Erythroblast (primary cell): ENCODE results near the gene NME7.
"Not testable (repeated sequence)": the region's sequence is repeated elsewhere in the genome, so short reads cannot be mapped to it uniquely, and the experiment has no call there.

Experiments used
- GATA1 ChIP-seq: IDR thresholded peaks from 2 replicates; pipeline ENCODE4 v1.6.1; 2011; ENCODE audit warnings: low read depth, mild to moderate bottlenecking, control low read depth, low read length, moderate library complexity
- POLR2A ChIP-seq: IDR thresholded peaks from 2 replicates; pipeline ENCODE4 v1.6.1; 2011; ENCODE audit warnings: mild to moderate bottlenecking, low read length

GRCh38 chr1:169408340-169408739 lies 40.7 kb upstream of the NME7 start:
- TF ChIP-seq POLR2A, GATA1: not testable (repeated sequence)
